Measurements from ENCODE around the gene PDCL3.

GRCh38 chr2:100554798-100555407, 7.9 kb upstream of the PDCL3 start:
- TF ChIP-seq CTCF (conservative IDR thresholded peaks at IDR 0.05) (no peak), EZH2 (IDR thresholded peaks at IDR 0.05; ENCODE audit: low read depth) (no peak)
